Large intestine (tissue), 3 donors: ENCODE results near the gene OR10J4. TPM values are rescaled to one million over a fixed set of nuclear protein-coding genes. Genes with fewer than 3 reads are reported as not detected.
"Not testable (repeated sequence)": the region's sequence is repeated elsewhere in the genome, so short reads cannot be mapped to it uniquely, and the experiment has no call there.

ENCODE experiments used
- DNase-seq, 2 donors: peaks; one replicate each; pipeline versions ENCODE4 v3.0.0 to v3.0.0-alpha.2; 2013
- H3K27ac ChIP-seq: one replicate; pipeline ENCODE4 v1.5.1; 2013; ENCODE audit warnings: low read length
- H3K27me3 ChIP-seq: 2 replicates; pipeline ENCODE4 v1.6.1; 2013; ENCODE audit warnings: low read length; ENCODE audit not compliant: control insufficient read depth, insufficient read depth
- H3K36me3 ChIP-seq: 2 replicates; pipeline ENCODE4 v1.6.1; 2013; ENCODE audit warnings: low read length; ENCODE audit not compliant: control insufficient read depth, insufficient read depth
- H3K4me1 ChIP-seq: one replicate; pipeline ENCODE4 v1.6.1; 2013; ENCODE audit warnings: low read length; ENCODE audit not compliant: control insufficient read depth, insufficient read depth
- H3K4me3 ChIP-seq: one replicate; pipeline ENCODE4 v1.5.1; 2013; ENCODE audit warnings: low read length
- H3K9me3 ChIP-seq: one replicate; pipeline ENCODE4 v1.6.1; 2013; ENCODE audit warnings: mild to moderate bottlenecking, low read depth, low read length, moderate library complexity; ENCODE audit not compliant: control insufficient read depth
- WGBS: methylation state at CpG from one replicate; pipeline ENCODE4 v1.1.5; 2013; ENCODE audit warnings: low lambda C conversion rate; ENCODE audit not compliant: insufficient coverage; 5-methylcytosine and 5-hydroxymethylcytosine counted together
- polyA plus RNA-seq: library from polyadenylated mRNA; unstranded; fragments of 120-200 nt; gene quantifications from one replicate; pipeline ENCODE4 v1.2.1, GENCODE V29; 2013

OR10J4 gene
- polyA plus RNA-seq, 1 donor: not detected

DNA sequence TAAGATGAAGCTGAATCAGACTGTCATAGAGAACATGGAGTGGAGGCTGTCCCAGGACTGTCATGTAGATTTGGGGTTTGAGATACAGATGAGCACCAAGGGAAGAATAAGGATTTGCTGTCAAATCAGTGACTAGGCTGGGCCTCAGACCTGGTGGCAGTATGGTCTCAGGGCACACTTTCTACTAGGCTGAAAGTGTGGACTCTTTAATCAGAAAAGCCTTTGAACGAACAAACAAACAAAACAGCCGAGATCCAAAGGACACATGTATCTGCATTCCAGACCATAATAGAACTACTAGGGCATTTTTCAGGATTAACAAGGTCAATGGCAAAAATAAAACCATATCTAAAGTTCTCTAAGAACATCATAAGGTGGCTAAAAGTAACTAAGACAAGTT, 10.4 kb downstream of the OR10J4 start:
- Histone ChIP-seq H3K4me3 (no peak overlapping the region), H3K9me3 (no peaks in the 10 kb centered on the region), H3K36me3 (no peaks in the 10 kb centered on the region), H3K4me1 (peaks cover 18% of the 10 kb centered on the region), H3K27me3 (no peaks in the 10 kb centered on the region), H3K27ac (peak overlapping the region; percentile 47)
- peak in 1 of 2 donors; percentile 49 for DNase-seq
- 20% methylated on average over 1 of the region's 2 CpGs for WGBS

GRCh38 chr1:159443066-159443750, 11.2 kb downstream of the OR10J4 start:
- Histone ChIP-seq H3K27me3 (no peaks in the 10 kb centered on the region), H3K27ac (peak overlapping the region; percentile 47), H3K4me3 (no peak overlapping the region), H3K36me3 (no peaks in the 10 kb centered on the region), H3K4me1 (peaks cover 18% of the 10 kb centered on the region), H3K9me3 (peaks cover 1% of the 10 kb centered on the region)
- DNase-seq: peak; percentile 56 to 68
- no CpG with 5 or more reads among the region's 4 CpGs for WGBS

DNA sequence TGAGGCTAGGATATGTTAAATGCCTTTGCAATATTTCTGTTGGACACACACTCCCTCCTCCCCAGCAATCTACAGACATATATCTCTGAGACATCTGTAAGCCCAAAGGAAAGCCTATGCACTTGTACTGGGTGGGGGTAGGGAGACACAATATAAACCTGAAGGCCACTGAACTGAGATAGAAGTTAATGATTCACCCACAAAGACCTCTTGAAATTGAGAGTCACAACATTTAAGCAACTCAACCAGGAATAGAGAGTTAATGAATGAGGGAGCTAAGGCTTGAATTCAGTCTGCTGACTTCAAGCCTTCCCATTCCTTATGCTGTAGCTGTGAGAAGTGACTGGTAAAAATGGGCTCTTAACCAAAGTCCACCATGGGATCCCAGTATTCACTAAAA, 12.5 kb downstream of the OR10J4 start:
- H3K4me1 ChIP-seq: peaks cover 18% of the 10 kb centered on the region
- peak; percentile 69 to 85 for DNase-seq
- H3K4me3 ChIP-seq: no peak overlapping the region
- H3K9me3 ChIP-seq: peaks cover 10% of the 10 kb centered on the region
- peak overlapping the region; percentile 31 for H3K27ac ChIP-seq
- no peaks in the 10 kb centered on the region for H3K27me3 ChIP-seq
- no peaks in the 10 kb centered on the region for H3K36me3 ChIP-seq

DNA sequence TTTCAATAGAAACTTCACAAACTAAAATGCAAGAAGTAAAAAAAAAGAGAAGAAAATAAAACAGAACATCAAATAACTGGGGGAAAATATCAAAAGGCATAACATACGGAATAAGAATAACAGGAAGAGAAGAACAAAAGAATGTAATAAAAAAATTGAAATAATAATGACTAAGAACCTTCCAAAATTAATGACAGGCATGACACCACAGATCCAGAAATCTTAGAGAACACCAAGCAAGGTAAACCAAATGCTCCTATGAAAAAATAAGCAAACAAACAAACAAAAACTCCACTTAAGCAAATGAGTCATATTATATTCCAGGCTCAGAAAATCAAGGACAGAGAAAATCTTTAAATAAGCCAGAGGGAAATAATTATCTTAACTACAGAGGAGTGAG, 16.2 kb downstream of the OR10J4 start:
- Histone ChIP-seq H3K27me3 (no peaks in the 10 kb centered on the region), H3K4me1 (peaks cover 11% of the 10 kb centered on the region), H3K27ac (no peak overlapping the region), H3K4me3 (no peak overlapping the region), H3K9me3 (peaks cover 10% of the 10 kb centered on the region), H3K36me3 (no peaks in the 10 kb centered on the region)
- no peak for DNase-seq
- WGBS: 75% methylated on average over 1 of the region's 1 CpG

DNA sequence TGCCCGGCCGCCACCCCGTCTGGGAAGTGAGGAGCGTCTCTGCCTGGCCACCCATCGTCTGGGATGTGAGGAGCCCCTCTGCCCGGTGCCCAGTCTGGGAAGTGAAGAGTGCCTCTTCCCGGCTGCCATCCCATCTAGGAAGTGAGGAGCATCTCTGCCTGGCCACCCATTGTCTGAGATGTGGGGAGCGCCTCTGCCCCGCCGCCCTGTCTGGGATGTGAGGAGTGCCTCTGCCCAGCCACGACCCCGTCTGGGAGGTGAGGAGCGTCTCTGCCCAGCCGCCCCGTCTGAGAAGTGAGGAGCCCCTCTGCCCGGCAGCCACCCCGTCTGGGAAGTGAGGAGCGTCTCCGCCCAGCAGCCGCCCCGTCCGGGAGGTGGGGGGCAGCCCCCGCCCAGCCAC, 17.6 kb downstream of the OR10J4 start:
- WGBS: no CpG with 5 or more reads among the region's 23 CpGs
- H3K27ac ChIP-seq, DNase-seq, H3K36me3 ChIP-seq, H3K4me3 ChIP-seq, H3K9me3 ChIP-seq, H3K27me3 ChIP-seq, H3K4me1 ChIP-seq: not testable (repeated sequence)

GRCh38 chr1:159459551-159459950, 27.5 kb downstream of the OR10J4 start:
- 100% methylated on average over 1 of the region's 2 CpGs for WGBS
- Histone ChIP-seq H3K4me1 (no peaks in the 10 kb centered on the region), H3K27me3 (no peaks in the 10 kb centered on the region), H3K4me3 (no peak overlapping the region), H3K36me3 (no peaks in the 10 kb centered on the region), H3K9me3 (peaks cover 5% of the 10 kb centered on the region), H3K27ac (no peak overlapping the region)
- DNase-seq: no peak

DNA sequence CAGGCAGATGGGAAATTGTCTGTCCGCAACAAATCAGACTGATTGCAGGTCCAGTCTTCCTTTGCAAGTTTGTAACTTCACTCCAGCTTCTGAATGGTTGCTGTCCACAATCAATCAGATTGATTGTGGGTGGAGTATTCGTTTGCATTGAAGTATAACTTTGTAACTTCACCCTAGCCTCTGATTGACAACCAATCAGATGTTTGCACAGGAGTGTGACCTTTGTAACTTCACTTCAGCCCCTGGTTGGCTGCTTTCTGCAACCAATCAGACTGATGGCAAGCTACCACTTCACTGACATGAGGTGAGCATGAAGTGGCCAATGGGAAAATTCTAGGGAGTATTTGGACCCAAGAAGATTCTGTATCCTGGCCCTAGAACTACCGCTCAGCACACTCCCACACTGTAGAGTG, 33.2 kb downstream of the OR10J4 start:
- Histone ChIP-seq H3K27me3 (no peaks in the 10 kb centered on the region), H3K36me3 (no peaks in the 10 kb centered on the region), H3K27ac (no peak overlapping the region), H3K4me1 (no peaks in the 10 kb centered on the region), H3K9me3 (peaks cover 5% of the 10 kb centered on the region), H3K4me3 (no peak overlapping the region)
- DNase-seq: no peak
- no CpG with 5 or more reads among the region's 3 CpGs for WGBS

DNA sequence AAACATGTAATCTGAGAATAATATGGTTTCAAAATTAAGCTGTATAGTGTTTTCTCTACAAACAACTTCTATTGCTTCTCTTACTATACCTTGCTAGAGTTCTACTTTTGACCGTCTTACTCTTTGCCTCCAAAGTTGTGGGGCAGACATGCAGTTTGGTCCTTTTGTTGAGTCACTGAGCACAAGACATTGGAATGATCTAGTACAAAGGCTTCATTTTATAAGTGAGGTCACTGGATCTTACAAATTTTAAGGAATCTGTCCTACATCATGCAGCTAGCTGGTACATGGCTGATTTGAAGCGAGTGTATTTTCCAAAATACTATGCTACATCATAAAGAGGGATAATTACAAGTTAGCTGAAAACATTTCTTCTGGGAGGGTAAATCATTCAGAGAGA, 36.3 kb downstream of the OR10J4 start:
- no peak for DNase-seq
- H3K4me1 ChIP-seq: no peaks in the 10 kb centered on the region
- no peak overlapping the region for H3K27ac ChIP-seq
- H3K27me3 ChIP-seq: no peaks in the 10 kb centered on the region
- no CpG with 5 or more reads among the region's 2 CpGs for WGBS
- H3K36me3 ChIP-seq: no peaks in the 10 kb centered on the region
- no peaks in the 10 kb centered on the region for H3K9me3 ChIP-seq
- H3K4me3 ChIP-seq: no peak overlapping the region

DNA sequence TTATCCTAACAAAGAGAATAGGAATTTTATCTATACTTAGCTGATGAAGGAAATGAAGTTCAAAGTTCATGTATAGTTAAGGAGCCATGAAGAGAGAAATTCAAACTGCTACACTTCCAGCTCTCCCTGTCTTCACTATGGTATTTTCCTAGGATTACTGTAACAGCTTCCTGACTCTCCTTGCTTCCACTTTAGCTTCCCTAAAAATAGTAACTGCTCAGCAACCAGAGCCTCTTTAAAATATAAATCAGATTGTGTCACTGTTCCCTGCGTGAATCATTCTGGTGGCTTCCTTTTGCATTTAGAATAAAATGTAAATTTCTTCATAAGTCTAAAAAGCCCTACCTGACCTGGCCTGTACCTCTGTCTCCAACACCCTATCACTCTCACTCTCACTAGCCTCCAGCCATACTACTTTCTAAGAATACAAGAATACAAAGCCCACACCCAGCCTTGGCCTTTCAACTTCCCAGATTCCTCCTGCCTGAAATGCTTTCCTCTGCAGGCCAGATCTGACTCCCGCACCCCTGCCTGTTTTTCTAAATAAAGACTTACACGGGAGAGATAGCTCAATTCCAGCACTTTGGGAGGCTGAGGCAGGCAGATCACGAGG, 38.0 kb downstream of the OR10J4 start:
- no peaks in the 10 kb centered on the region for H3K4me1 ChIP-seq
- H3K36me3 ChIP-seq: no peaks in the 10 kb centered on the region
- H3K27ac ChIP-seq: no peak overlapping the region
- H3K4me3 ChIP-seq: no peak overlapping the region
- no peaks in the 10 kb centered on the region for H3K9me3 ChIP-seq
- WGBS: no CpG with 5 or more reads among the region's 4 CpGs
- H3K27me3 ChIP-seq: no peaks in the 10 kb centered on the region
- peak in 1 of 2 donors; percentile 34 for DNase-seq

- 83% methylated on average over 1 of the region's 1 CpG for WGBS
- H3K36me3 ChIP-seq: no peaks in the 10 kb centered on the region
- H3K4me3 ChIP-seq: no peak overlapping the region
- H3K9me3 ChIP-seq: no peaks in the 10 kb centered on the region
- H3K27me3 ChIP-seq: no peaks in the 10 kb centered on the region
- DNase-seq: no peak
- H3K27ac ChIP-seq: no peak overlapping the region
- H3K4me1 ChIP-seq: no peaks in the 10 kb centered on the region
Observed at GRCh38 chr1:159473335-159473734, 41.3 kb downstream of the OR10J4 start.

DNA sequence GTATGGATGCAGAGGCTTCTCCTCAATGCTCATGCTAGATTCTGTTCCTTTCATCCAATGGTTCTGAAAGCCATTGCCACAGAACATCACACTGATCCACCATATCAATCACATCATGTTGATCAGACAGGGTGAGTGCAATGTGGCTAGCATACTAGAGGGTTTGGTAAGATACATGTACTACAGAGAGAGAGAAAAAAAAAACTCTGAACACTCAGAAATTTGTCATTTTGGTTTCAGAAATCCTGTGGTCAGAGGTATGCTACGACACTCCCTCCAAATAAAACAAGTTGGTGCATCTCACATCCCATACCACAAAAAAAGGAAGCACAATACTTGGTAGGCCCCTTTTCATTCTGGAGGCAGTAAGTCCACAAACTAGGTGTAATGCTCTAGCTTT, 42.9 kb downstream of the OR10J4 start:
- Histone ChIP-seq H3K4me1 (no peaks in the 10 kb centered on the region), H3K4me3 (no peak overlapping the region), H3K27me3 (no peaks in the 10 kb centered on the region), H3K36me3 (no peaks in the 10 kb centered on the region), H3K27ac (no peak overlapping the region), H3K9me3 (no peaks in the 10 kb centered on the region)
- WGBS: no CpG with 5 or more reads among the region's 1 CpG
- no peak for DNase-seq
